GM19452 (cell line): ENCODE measurements around the gene CTIF.

ENCODE experiments used
- ATAC-seq: cut with Tn5 transposase; IDR thresholded peaks from one replicate; pipeline ENCODE4 v1.9.1; 2021; ENCODE audit not compliant: unreplicated experiment

CTIF gene

GRCh38 chr18:48765053-48765452 is 226.2 kb downstream of the CTIF start:
- no peak for ATAC-seq

- no peak for ATAC-seq
These were observed 227.2 kb downstream of the CTIF start for GRCh38 chr18:48766026-48766425.

GRCh38 chr18:48766487-48766886 is 227.7 kb downstream of the CTIF start:
- ATAC-seq: no peak

- no peak for ATAC-seq
These were observed 228.4 kb downstream of the CTIF start for GRCh38 chr18:48767090-48767690.

GRCh38 chr18:48769006-48769636 is 230.3 kb downstream of the CTIF start:
- ATAC-seq: no peak

GRCh38 chr18:48770243-48770642 is 231.4 kb downstream of the CTIF start:
- no peak for ATAC-seq

GRCh38 chr18:48771641-48772375 is 233.0 kb downstream of the CTIF start:
- no peak for ATAC-seq

GRCh38 chr18:48772457-48772856 is 233.6 kb downstream of the CTIF start:
- no peak for ATAC-seq

- no peak for ATAC-seq
These were observed 235.0 kb downstream of the CTIF start for GRCh38 chr18:48773821-48774220.

- ATAC-seq: no peak
These were observed 236.1 kb downstream of the CTIF start for GRCh38 chr18:48774941-48775340.

- ATAC-seq: no peak
These were observed 236.7 kb downstream of the CTIF start for GRCh38 chr18:48775372-48776155.

GRCh38 chr18:48776156-48776555 is 237.3 kb downstream of the CTIF start:
- ATAC-seq: no peak

GRCh38 chr18:48776641-48777025 is 237.8 kb downstream of the CTIF start:
- no peak for ATAC-seq

- peak; percentile 72 for ATAC-seq
These were observed 238.4 kb downstream of the CTIF start for GRCh38 chr18:48777026-48777743.

- no peak for ATAC-seq
These were observed 238.9 kb downstream of the CTIF start for GRCh38 chr18:48777744-48778116.

GRCh38 chr18:48778344-48779011 is 239.6 kb downstream of the CTIF start:
- no peak for ATAC-seq

GRCh38 chr18:48779462-48779861 is 240.6 kb downstream of the CTIF start:
- no peak for ATAC-seq

GRCh38 chr18:48780201-48780912 is 241.5 kb downstream of the CTIF start:
- ATAC-seq: no peak

- ATAC-seq: no peak
These were observed 242.0 kb downstream of the CTIF start for GRCh38 chr18:48780913-48781162.
